SJCRH30 (cell line): ENCODE results near the gene IFNK. TPM values are rescaled to one million over a fixed set of nuclear protein-coding genes. Genes with fewer than 3 reads are reported as not detected.

ENCODE experiments used
- DNase-seq, 2 experiments: peaks; one replicate each; pipeline ENCODE4 v3.0.0-alpha.2; 2015 to 2020
- H3K27ac ChIP-seq: fragments of 250-450 bp; sonication (Bioruptor Pico); 2 replicates; pipeline ENCODE4 v1.5.1; 2020; ENCODE audit warnings: mild to moderate bottlenecking, moderate library complexity
- H3K27me3 ChIP-seq: fragments of 250-450 bp; sonication (Bioruptor Pico); 2 replicates; pipeline ENCODE4 v1.5.1; 2020; ENCODE audit warnings: mild to moderate bottlenecking, moderate library complexity
- H3K36me3 ChIP-seq: fragments of 250-450 bp; sonication (Bioruptor Pico); 2 replicates; pipeline ENCODE4 v1.5.1; 2020; ENCODE audit warnings: mild to moderate bottlenecking, moderate library complexity
- H3K4me1 ChIP-seq: fragments of 250-450 bp; sonication (Bioruptor Pico); 2 replicates; pipeline ENCODE4 v1.5.1; 2020; ENCODE audit warnings: mild to moderate bottlenecking, moderate library complexity
- H3K4me3 ChIP-seq: fragments of 250-450 bp; sonication (Bioruptor Pico); 2 replicates; pipeline ENCODE4 v1.5.1; 2020; ENCODE audit warnings: mild to moderate bottlenecking, moderate library complexity
- H3K9me3 ChIP-seq: fragments of 250-450 bp; sonication (Bioruptor Pico); replicated peaks from 2 replicates; pipeline ENCODE4 v1.5.1; 2020; ENCODE audit warnings: mild to moderate bottlenecking, moderate library complexity
- total RNA-seq: library from RNA; depleted of rRNA; stranded (reverse); fragments of >200 nt; shearing (Covaris generic); gene quantifications from 2 replicates; pipeline ENCODE4 v1.2.3, GENCODE V29; 2014; rRNA removed

IFNK gene
- total RNA-seq, 1 experiment from 2014 or later = not detected

- Histone ChIP-seq H3K4me3 (no peak overlapping the region), H3K36me3 (peaks cover 2% of the 10 kb centered on the region), H3K27me3 (no peaks in the 10 kb centered on the region), H3K9me3 (no peaks in the 10 kb centered on the region), H3K4me1 (peaks cover 6% of the 10 kb centered on the region), H3K27ac (no peak overlapping the region)
- no peak for DNase-seq
Observed at GRCh38 chr9:27565696-27566095, 41.6 kb downstream of the IFNK start.

GRCh38 chr9:27566118-27566517 is 42.0 kb downstream of the IFNK start:
- Histone ChIP-seq H3K4me1 (peaks cover 6% of the 10 kb centered on the region), H3K4me3 (no peak overlapping the region), H3K27ac (no peak overlapping the region), H3K36me3 (peaks cover 2% of the 10 kb centered on the region), H3K27me3 (no peaks in the 10 kb centered on the region), H3K9me3 (no peaks in the 10 kb centered on the region)
- DNase-seq = no peak

DNA sequence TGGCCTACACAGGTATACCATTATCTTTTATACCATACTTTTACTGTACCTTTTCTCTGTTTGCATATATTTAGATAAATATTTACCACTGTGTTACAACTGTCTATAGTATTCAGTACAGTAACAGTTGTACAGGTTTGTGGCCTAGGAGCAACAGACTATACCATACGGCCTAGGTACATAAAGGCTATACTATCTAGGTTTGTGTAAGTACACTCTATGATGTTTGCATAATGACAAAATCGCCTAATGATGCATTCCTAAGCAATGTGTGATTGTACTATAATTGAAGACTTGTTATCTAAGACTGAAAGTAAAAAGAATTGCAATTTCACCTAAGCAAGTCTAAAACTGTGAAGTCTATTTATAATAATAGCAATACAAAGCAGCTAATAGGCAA is 45.3 kb downstream of the IFNK start:
- no peaks in the 10 kb centered on the region for H3K9me3 ChIP-seq

DNA sequence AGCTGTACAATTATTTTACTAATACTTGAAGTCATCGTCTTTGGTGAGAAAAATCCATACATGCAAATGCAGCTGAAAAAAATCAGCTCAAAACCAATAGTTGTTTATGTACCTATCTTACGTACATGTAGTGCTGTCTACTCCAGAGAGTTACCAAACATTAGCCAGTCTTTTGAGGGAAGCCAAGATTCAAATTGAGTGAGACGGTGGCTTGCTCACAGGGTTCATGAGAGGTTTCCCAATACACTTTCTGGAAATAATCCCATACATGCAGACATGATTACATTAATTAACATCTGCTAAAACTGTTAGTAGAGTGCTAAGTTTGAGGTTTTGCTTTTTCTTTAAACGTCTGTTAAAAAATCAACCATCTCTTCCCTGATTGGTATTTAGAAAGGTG is 46.9 kb downstream of the IFNK start:
- no peak for DNase-seq
- Histone ChIP-seq H3K9me3 (no peaks in the 10 kb centered on the region), H3K4me1 (peaks cover 6% of the 10 kb centered on the region), H3K36me3 (no peaks in the 10 kb centered on the region; the same call in 1 of the 2 replicates), H3K27ac (no peak overlapping the region), H3K27me3 (no peaks in the 10 kb centered on the region), H3K4me3 (no peak overlapping the region)

More for the DNA sequence above, 45.3 kb downstream of the IFNK start:
- no peak overlapping the region for H3K4me3 ChIP-seq
- H3K27ac ChIP-seq = no peak overlapping the region
- H3K36me3 ChIP-seq = peaks cover 2% of the 10 kb centered on the region
- peaks cover 6% of the 10 kb centered on the region for H3K4me1 ChIP-seq
- no peaks in the 10 kb centered on the region for H3K27me3 ChIP-seq
- no peak for DNase-seq

GRCh38 chr9:27572061-27572460 is 48.0 kb downstream of the IFNK start:
- Histone ChIP-seq H3K4me1 (peaks cover 2% of the 10 kb centered on the region), H3K4me3 (peak overlapping the region; percentile 83), H3K27me3 (no peaks in the 10 kb centered on the region), H3K9me3 (no peaks in the 10 kb centered on the region), H3K27ac (peak overlapping the region; percentile 81; the same call in 1 of the 2 replicates), H3K36me3 (no peaks in the 10 kb centered on the region)
- no peak for DNase-seq

- Histone ChIP-seq H3K36me3 (no peaks in the 10 kb centered on the region), H3K9me3 (no peaks in the 10 kb centered on the region), H3K27me3 (no peaks in the 10 kb centered on the region), H3K27ac (peak overlapping the region; percentile 81), H3K4me3 (peak overlapping the region; percentile 83), H3K4me1 (no peaks in the 10 kb centered on the region)
- peak; percentile 25 to 53 for DNase-seq
Observed at GRCh38 chr9:27572566-27572917, 48.5 kb downstream of the IFNK start.

DNA sequence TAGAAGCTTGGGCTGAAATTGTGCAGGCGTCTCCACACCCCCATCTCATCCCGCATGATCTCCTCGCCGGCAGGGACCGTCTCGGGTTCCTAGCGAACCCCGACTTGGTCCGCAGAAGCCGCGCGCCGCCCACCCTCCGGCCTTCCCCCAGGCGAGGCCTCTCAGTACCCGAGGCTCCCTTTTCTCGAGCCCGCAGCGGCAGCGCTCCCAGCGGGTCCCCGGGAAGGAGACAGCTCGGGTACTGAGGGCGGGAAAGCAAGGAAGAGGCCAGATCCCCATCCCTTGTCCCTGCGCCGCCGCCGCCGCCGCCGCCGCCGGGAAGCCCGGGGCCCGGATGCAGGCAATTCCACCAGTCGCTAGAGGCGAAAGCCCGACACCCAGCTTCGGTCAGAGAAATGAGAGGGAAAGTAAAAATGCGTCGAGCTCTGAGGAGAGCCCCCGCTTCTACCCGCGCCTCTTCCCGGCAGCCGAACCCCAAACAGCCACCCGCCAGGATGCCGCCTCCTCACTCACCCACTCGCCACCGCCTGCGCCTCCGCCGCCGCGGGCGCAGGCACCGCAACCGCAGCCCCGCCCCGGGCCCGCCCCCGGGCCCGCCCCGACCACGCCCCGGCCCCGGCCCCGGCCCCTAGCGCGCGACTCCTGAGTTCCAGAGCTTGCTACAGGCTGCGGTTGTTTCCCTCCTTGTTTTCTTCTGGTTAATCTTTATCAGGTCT is 49.0 kb downstream of the IFNK start, which contains the start of gene C9orf72:
Gene C9orf72 (minus strand): TSS at position 564 of the 716 bp plus-strand sequence. CDS start 6,361 bp downstream, outside the sequence.
- Histone ChIP-seq H3K4me3 (peak within 1 kb of the TSS; percentile 83), H3K27ac (peak within 1 kb of the TSS; percentile 81), H3K36me3 (no peaks in the 10 kb centered on the region), H3K4me1 (no peaks in the 10 kb centered on the region), H3K27me3 (no peaks in the 10 kb centered on the region), H3K9me3 (no peaks in the 10 kb centered on the region)
- peak; percentile 67 to 74 for DNase-seq

DNA sequence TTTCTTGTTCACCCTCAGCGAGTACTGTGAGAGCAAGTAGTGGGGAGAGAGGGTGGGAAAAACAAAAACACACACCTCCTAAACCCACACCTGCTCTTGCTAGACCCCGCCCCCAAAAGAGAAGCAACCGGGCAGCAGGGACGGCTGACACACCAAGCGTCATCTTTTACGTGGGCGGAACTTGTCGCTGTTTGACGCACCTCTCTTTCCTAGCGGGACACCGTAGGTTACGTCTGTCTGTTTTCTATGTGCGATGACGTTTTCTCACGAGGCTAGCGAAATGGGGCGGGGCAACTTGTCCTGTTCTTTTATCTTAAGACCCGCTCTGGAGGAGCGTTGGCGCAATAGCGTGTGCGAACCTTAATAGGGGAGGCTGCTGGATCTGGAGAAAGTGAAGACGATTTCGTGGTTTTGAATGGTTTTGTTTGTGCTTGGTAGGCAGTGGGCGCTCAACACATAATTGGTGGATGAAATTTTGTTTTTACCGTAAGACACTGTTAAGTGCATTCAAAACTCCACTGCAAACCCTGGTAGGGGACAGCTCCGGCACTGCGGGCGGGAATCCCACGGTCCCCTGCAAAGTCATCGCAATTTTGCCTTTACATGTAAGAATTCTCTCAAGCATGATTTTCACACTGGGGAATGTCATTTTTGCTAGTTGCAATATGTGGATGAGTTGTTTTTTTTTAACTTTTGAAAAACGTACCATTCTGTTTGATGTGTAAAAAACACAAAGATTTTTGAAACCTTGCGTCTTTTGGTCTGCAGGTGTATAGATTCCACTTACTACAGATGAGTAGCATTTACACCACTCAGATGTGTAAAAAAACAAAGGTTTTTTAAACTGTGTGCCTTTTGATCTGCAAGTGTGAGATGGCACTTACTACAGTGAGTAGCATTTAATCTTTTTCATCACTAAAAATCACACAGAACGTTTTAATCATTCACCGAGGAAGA is 49.8 kb downstream of the IFNK start:
- H3K4me1 ChIP-seq = no peaks in the 10 kb centered on the region
- H3K4me3 ChIP-seq = peak overlapping the region; percentile 83
- H3K9me3 ChIP-seq = no peaks in the 10 kb centered on the region
- H3K27me3 ChIP-seq = no peaks in the 10 kb centered on the region
- H3K27ac ChIP-seq = peak overlapping the region; percentile 42
- H3K36me3 ChIP-seq = no peaks in the 10 kb centered on the region
- DNase-seq = peak; percentile 90 to 92

Other genes with a start within 250 kb of the IFNK start
- not detected in 2 replicates for gene EQTN, start 227.1 kb upstream of the IFNK start, total RNA-seq
- 0.25 and 0.34 TPM in 2 replicates for gene MOB3B, start 5.5 kb downstream of the IFNK start, total RNA-seq
- 9.6 and 10.0 TPM in 2 replicates for gene C9orf72, start 49.2 kb downstream of the IFNK start, total RNA-seq